DND-41 (cell line): ENCODE measurements around the gene RRAGB.

Experiments used
- CTCF ChIP-seq: IDR thresholded peaks from 2 replicates; pipeline ENCODE4 v1.5.1; 2012; ENCODE audit warnings: borderline replicate concordance, low read length, moderate library complexity, mild to moderate bottlenecking; ENCODE audit not compliant: poor library complexity, severe bottlenecking; ENCODE audit errors: extremely low read depth
- EZH2 ChIP-seq: IDR thresholded peaks from 3 replicates; pipeline ENCODE4 v1.6.1; 2012; ENCODE audit warnings: borderline replicate concordance, low read depth, mild to moderate bottlenecking, moderate library complexity, low read length, inconsistent platforms; ENCODE audit not compliant: severe bottlenecking

- TF ChIP-seq CTCF (no peak), EZH2 (no peak)
Measured at GRCh38 chrX:55713631-55714030, 3.9 kb upstream of the RRAGB start.
